ENCODE data around the gene TMEM143. TPM values are rescaled to one million over a fixed set of nuclear protein-coding genes. Genes with fewer than 3 reads are reported as not detected.
A peak's percentile ranks its signal among the peaks of the same experiment; 100 is the strongest.
"Not testable (repeated sequence)": the region's sequence is repeated elsewhere in the genome, so short reads cannot be mapped to it uniquely, and the experiment has no call there.

Gene TMEM143
- total RNA-seq, 1 donor from 2014 or later, result 8.5 TPM

DNA sequence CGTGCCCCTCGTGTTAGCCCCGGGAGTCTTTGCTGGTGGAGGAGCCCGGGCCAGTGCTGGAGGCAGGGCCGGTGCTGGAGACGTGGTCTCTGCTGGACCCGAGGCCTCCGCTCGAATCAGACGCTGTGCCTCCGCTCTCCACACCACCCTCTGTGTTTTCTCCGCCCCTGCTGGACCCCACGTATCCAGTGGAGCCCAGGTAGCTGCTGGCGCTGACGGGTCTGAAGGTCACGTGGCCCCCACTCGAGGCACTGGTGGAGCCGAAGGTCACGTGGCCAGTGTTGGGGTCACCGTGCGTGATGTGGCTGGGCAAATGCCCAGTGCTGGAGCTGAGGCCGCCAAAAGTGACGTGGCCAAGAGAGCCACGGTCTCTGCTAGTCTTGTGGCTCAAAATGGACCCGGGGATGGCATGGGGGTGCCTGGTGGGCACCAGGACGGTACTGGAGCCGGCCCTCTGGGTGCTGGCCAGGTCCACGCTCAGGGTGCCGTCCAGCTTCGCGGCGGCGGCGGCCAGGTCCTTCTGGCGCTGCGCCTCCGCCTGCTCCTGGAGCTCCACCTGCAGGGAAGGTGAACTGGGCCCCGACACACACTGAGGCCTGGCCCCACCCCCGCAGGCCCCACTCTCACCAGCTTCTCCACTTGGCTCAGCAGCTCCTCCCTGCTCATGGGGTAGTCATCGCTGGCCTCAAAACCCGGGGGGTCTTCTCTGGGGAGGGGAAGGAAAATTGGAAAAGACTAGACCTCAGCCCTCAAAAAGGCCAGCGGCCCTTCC is 66.6 kb downstream of the TMEM143 start:
- peaks cover 6% of the 10 kb centered on the region for H3K4me1 Mint-ChIP-seq (ENCODE audit: unreplicated experiment)
- no peak overlapping the region for H3K4me3 Mint-ChIP-seq (ENCODE audit: unreplicated experiment)
- no peaks in the 10 kb centered on the region for H3K9me3 Mint-ChIP-seq (ENCODE audit: unreplicated experiment)
- TF ChIP-seq, protein P1, sequence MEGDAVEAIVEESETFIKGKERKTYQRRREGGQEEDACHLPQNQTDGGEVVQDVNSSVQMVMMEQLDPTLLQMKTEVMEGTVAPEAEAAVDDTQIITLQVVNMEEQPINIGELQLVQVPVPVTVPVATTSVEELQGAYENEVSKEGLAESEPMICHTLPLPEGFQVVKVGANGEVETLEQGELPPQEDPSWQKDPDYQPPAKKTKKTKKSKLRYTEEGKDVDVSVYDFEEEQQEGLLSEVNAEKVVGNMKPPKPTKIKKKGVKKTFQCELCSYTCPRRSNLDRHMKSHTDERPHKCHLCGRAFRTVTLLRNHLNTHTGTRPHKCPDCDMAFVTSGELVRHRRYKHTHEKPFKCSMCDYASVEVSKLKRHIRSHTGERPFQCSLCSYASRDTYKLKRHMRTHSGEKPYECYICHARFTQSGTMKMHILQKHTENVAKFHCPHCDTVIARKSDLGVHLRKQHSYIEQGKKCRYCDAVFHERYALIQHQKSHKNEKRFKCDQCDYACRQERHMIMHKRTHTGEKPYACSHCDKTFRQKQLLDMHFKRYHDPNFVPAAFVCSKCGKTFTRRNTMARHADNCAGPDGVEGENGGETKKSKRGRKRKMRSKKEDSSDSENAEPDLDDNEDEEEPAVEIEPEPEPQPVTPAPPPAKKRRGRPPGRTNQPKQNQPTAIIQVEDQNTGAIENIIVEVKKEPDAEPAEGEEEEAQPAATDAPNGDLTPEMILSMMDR (IDR thresholded peaks at IDR 0.05; ENCODE audit: unreplicated experiment), result no peak
- H3K27me3 Mint-ChIP-seq (ENCODE audit: unreplicated experiment), result peaks cover 10% of the 10 kb centered on the region
- no peaks in the 10 kb centered on the region for H3K36me3 Mint-ChIP-seq (ENCODE audit: low read depth, unreplicated experiment)
- H3K27ac Mint-ChIP-seq (ENCODE audit: unreplicated experiment), result no peak overlapping the region
- no peak for DNase-seq (ENCODE audit: low spot score)

DNA sequence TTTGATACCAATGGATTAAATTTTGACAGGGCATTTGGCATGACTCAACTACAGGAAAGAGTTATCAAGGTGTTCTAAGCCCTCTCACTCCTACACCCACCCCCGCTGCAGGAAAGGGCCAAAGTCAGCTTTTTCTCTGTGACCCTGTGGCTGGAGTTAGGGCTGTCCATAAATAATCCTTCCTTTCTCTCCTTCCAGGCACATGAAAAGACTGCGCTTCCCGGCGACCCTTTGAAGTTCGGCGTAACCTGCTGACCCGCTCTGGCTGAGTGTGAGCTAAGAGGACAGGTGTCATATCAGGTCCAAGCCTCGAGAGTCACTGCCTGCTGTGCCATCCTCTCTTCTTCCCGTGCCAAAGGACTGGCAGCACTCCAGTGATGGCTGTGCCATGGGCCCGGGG is 68.3 kb downstream of the TMEM143 start:
- Mint-ChIP-seq H3K27ac (ENCODE audit: unreplicated experiment) (no peak overlapping the region), H3K9me3 (ENCODE audit: unreplicated experiment) (no peaks in the 10 kb centered on the region), H3K4me3 (ENCODE audit: unreplicated experiment) (no peak overlapping the region)

DNA sequence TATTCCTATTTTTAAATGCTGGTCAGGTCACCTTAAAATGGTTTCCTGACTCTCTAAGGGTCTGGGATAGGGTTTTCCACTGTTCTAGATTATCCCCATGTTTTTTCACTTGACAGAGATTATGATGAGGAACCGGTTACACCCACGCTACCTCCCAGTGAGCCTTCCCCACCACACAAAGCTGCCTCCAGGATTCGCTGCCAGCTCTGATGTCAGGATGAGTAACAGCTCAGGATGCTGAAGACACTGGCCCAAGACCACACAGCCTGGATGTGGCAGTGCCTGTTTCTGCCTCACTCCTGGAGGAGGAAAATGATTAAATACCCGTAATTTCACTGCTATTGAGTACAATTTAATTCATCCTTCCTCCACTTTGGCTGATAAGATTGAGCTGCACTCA is 70.9 kb downstream of the TMEM143 start:
- Mint-ChIP-seq H3K27ac (ENCODE audit: unreplicated experiment) (no peak overlapping the region), H3K4me1 (ENCODE audit: unreplicated experiment) (peaks cover 6% of the 10 kb centered on the region), H3K9me3 (ENCODE audit: unreplicated experiment) (no peaks in the 10 kb centered on the region), H3K36me3 (ENCODE audit: low read depth, unreplicated experiment) (peaks cover 5% of the 10 kb centered on the region), H3K27me3 (ENCODE audit: unreplicated experiment) (peaks cover 11% of the 10 kb centered on the region), H3K4me3 (ENCODE audit: unreplicated experiment) (no peak overlapping the region)
- no peak for DNase-seq (ENCODE audit: low spot score)
- TF ChIP-seq, protein P1 (IDR thresholded peaks at IDR 0.05; ENCODE audit: unreplicated experiment), result no peak

More for the DNA sequence above, 68.3 kb downstream of the TMEM143 start:
- no peak for DNase-seq (ENCODE audit: low spot score)
- Mint-ChIP-seq H3K27me3 (ENCODE audit: unreplicated experiment) (peaks cover 11% of the 10 kb centered on the region), H3K4me1 (ENCODE audit: unreplicated experiment) (peaks cover 6% of the 10 kb centered on the region), H3K36me3 (ENCODE audit: low read depth, unreplicated experiment) (no peaks in the 10 kb centered on the region)
- TF ChIP-seq, protein P1 (IDR thresholded peaks at IDR 0.05; ENCODE audit: unreplicated experiment), result no peak

DNA sequence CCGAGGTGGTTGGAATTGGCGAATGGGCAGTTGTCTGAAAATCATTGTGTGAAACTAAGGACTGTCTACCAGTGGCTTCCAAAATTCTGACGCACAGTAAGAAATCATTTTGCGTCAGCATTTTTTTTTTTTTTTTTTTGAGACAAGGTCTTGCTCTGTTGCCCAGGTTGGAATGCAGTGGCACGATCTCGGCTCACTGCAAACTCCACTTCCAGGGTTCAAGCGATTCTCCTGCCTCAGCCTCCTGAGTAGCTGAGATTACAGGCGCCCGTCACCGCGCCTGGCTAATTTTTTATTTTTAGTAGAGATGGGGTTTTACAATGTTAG is 72.3 kb downstream of the TMEM143 start:
- Mint-ChIP-seq H3K36me3 (ENCODE audit: low read depth, unreplicated experiment) (peaks cover 11% of the 10 kb centered on the region), H3K4me3 (ENCODE audit: unreplicated experiment) (peak overlapping the region; percentile 74)
- H3K4me1 Mint-ChIP-seq (ENCODE audit: unreplicated experiment); DNase-seq (ENCODE audit: low spot score); H3K27ac Mint-ChIP-seq (ENCODE audit: unreplicated experiment); H3K27me3 Mint-ChIP-seq (ENCODE audit: unreplicated experiment); H3K9me3 Mint-ChIP-seq (ENCODE audit: unreplicated experiment): not testable (repeated sequence)

DNA sequence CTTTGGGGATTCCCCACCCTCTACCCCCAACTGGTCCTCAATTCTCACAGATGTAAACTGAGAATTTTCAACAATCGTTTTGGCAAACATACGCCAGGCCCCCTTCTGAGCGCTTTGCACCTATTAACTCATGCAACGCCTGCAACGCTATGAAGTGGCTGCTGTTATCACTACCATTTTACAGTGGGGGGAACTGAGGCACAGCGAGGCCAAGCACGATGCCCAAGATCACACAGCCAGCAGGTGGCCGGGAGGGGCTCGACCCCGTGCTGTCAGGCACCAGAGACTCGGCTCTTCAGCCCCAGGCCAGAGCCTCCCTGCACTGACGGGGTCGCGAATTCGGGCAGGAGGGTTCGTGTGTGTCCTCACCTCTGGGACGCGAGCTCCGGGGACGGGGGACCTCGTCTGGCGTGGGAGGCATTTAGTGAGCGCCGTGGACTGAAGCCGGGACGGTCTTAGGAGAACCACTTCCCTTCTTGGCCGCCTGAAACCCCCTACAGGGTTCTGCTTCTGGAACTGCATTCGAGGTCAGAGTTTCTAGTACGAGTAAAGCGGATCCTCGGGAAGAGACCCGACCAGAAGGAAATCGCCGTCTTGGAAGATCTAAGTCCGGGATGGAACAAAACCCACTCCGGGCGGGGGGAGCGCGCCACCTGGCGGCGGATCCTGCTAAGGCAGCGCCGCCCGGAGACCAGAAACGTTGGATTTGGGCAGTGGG is 72.8 kb downstream of the TMEM143 start:
- H3K36me3 Mint-ChIP-seq (ENCODE audit: low read depth, unreplicated experiment), result peaks cover 16% of the 10 kb centered on the region
- H3K4me1 Mint-ChIP-seq (ENCODE audit: unreplicated experiment), result no peaks in the 10 kb centered on the region

More for the DNA sequence above, 72.8 kb downstream of the TMEM143 start:
- no peaks in the 10 kb centered on the region for H3K9me3 Mint-ChIP-seq (ENCODE audit: unreplicated experiment)
- peak overlapping the region; percentile 74 for H3K4me3 Mint-ChIP-seq (ENCODE audit: unreplicated experiment)
- DNase-seq (ENCODE audit: low spot score), result peak; percentile 88
- TF ChIP-seq, protein P1 (IDR thresholded peaks at IDR 0.05; ENCODE audit: unreplicated experiment), result peak; percentile 98
- H3K27me3 Mint-ChIP-seq (ENCODE audit: unreplicated experiment), result peaks cover 7% of the 10 kb centered on the region
- peak overlapping the region; percentile 24 for H3K27ac Mint-ChIP-seq (ENCODE audit: unreplicated experiment)
